Stomach (tissue), 4 donors: ENCODE data around the gene ZNF580.

Experiments
- CTCF ChIP-seq, 7 experiments: fragments of 450-650 bp in 4 of 7; fragments of 200-600 bp in 3 of 7; sonication (generic) in 3 of 7; IDR thresholded peaks; one replicate each; pipeline ENCODE4 v1.5.1; 2016 to 2019; ENCODE audit warnings: antibody characterized with exemption in 7 of 7, control low read depth in 2 of 7, mild to moderate bottlenecking in 1 of 7
- EP300 ChIP-seq: sonication (generic); formaldehyde crosslinking; IDR thresholded peaks from one replicate; pipeline ENCODE4 v1.6.1; 2017; ENCODE audit warnings: antibody characterized with exemption
- POLR2A ChIP-seq, 4 donors: fragments of 450-650 bp; IDR thresholded peaks; one replicate each; pipeline ENCODE4 v1.6.1; 2016; ENCODE audit warnings: antibody characterized with exemption in 4 of 4, control low read depth in 2 of 4, mild to moderate bottlenecking in 1 of 4, moderate library complexity in 1 of 4

GRCh38 chr19:55681131-55682092 lies 40.6 kb downstream of the ZNF580 start:
- TF ChIP-seq EP300 (no peak), POLR2A (IDR thresholded peaks at IDR 0.05) (no peak), CTCF (IDR thresholded peaks at IDR 0.05) (no peak)
